NT2/D1 (cell line): ENCODE data around the gene RNASE13.

Experiments
- SUZ12 ChIP-seq: IDR thresholded peaks from 2 replicates; pipeline ENCODE4 v1.6.1; 2011; ENCODE audit not compliant: insufficient read length, insufficient read depth; ENCODE audit errors: extremely low read depth
- YY1 ChIP-seq: IDR thresholded peaks from 2 replicates; pipeline ENCODE4 v1.6.1; 2011; ENCODE audit not compliant: insufficient read length, insufficient read depth
- ZNF274 ChIP-seq: IDR thresholded peaks from 2 replicates; pipeline ENCODE4 v1.6.1; 2011; ENCODE audit warnings: mild to moderate bottlenecking, low read depth, low read length

GRCh38 chr14:20996521-20996920 is 38.1 kb downstream of the RNASE13 start:
- TF ChIP-seq ZNF274 (no peak), SUZ12 (no peak), YY1 (no peak)
